ENCODE measurements around the gene SLC9A4.
A peak's percentile ranks its signal among the peaks of the same experiment; 100 is the strongest.

SLC9A4 gene, protein sequence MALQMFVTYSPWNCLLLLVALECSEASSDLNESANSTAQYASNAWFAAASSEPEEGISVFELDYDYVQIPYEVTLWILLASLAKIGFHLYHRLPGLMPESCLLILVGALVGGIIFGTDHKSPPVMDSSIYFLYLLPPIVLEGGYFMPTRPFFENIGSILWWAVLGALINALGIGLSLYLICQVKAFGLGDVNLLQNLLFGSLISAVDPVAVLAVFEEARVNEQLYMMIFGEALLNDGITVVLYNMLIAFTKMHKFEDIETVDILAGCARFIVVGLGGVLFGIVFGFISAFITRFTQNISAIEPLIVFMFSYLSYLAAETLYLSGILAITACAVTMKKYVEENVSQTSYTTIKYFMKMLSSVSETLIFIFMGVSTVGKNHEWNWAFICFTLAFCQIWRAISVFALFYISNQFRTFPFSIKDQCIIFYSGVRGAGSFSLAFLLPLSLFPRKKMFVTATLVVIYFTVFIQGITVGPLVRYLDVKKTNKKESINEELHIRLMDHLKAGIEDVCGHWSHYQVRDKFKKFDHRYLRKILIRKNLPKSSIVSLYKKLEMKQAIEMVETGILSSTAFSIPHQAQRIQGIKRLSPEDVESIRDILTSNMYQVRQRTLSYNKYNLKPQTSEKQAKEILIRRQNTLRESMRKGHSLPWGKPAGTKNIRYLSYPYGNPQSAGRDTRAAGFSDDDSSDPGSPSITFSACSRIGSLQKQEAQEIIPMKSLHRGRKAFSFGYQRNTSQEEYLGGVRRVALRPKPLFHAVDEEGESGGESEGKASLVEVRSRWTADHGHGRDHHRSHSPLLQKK

DNA sequence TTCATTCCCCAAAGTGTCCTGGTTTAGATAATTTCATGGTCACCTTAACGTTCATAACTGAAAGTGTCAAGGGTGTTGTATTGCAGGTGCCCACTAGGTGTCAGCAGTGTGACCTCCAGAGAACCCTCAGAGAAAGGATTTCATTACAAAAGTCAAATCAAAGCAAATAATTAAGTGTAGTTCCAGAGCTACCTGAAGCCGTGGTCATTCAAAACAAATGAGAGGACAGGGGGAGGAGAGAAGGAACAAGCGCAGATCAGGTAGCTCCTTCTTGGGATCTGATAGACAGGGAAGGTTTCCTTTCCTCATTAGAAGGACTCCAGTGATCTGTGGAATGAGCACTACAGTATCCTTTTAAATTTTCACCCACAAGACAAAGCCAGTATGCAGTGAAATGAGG lies at the start of gene SLC9A4:
Gene SLC9A4, plus strand, starts transcription at position 207 of the 400 bp plus-strand sequence. CDS start 534 bp downstream, outside the sequence.
- DNase-seq: peak; percentile 70
- H3K27ac Mint-ChIP-seq: no peak within 1 kb of the TSS
- no peaks in the 10 kb centered on the region for H3K4me1 Mint-ChIP-seq
- H3K9me3 Mint-ChIP-seq: peaks cover 9% of the 10 kb centered on the region
- CTCF ChIA-PET: interaction anchor here (0.7 to 3.2 kb wide), 21 partner anchors 11 to 497 kb away, joined by 3 to 22 read pairs (median 4); no protein-coding TSS in a partner anchor
- H3K27me3 Mint-ChIP-seq: peaks cover 34% of the 10 kb centered on the region
- no peak within 1 kb of the TSS for H3K4me3 Mint-ChIP-seq
- peaks cover 3% of the 10 kb centered on the region for H3K36me3 Mint-ChIP-seq

DNA sequence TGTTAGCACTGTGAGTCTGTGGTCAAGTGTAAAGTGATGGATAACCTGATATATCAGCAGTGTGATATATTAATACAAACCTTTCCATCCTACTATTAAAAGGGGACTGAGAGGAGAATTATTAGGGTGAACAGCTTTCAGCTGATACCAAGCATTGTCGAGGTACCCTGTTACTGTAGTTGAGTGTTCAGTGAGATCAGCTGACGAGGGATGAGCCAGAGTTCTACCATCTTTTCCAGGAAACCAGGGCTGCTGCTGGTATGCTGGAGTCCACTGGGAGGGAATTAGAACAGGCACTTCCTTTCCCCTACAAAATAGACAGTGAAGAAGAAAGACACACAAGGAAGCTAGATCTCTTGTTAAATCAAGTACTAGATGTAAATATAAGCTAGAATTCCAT lies 49.7 kb upstream of the SLC9A4 start:
- Mint-ChIP-seq H3K36me3 (peaks cover 37% of the 10 kb centered on the region), H3K4me3 (no peak overlapping the region), H3K9me3 (no peaks in the 10 kb centered on the region), H3K27me3 (no peaks in the 10 kb centered on the region), H3K27ac (no peak overlapping the region), H3K4me1 (peaks cover 77% of the 10 kb centered on the region)
- CTCF ChIA-PET: interaction anchor here (0.9 to 5.7 kb wide), 6 partner anchors 13 to 403 kb away, joined by 3 to 25 read pairs (median 4); partner anchors contain the start of gene IL18R1
- no peak for DNase-seq

DNA sequence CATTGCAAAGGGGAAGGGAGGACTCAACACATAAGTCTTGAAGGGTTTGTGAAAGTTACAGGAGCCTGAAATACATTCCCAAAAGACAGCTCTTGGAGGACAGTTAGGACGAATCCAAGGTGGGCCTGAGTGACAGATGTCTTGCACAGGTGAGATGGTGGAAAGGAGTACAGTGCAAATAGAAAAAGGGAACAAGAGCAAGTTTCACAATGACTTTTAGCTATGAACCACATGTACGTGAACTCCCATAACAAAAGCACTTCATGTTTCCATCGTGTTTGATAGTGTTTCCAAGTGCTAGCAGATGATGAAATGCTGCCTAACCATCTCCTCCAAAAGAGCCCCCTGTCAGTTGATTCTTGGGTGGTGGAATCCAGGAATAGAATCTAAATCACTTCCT lies 48.3 kb upstream of the SLC9A4 start:
- no peaks in the 10 kb centered on the region for H3K27me3 Mint-ChIP-seq
- no peak for DNase-seq

DNA sequence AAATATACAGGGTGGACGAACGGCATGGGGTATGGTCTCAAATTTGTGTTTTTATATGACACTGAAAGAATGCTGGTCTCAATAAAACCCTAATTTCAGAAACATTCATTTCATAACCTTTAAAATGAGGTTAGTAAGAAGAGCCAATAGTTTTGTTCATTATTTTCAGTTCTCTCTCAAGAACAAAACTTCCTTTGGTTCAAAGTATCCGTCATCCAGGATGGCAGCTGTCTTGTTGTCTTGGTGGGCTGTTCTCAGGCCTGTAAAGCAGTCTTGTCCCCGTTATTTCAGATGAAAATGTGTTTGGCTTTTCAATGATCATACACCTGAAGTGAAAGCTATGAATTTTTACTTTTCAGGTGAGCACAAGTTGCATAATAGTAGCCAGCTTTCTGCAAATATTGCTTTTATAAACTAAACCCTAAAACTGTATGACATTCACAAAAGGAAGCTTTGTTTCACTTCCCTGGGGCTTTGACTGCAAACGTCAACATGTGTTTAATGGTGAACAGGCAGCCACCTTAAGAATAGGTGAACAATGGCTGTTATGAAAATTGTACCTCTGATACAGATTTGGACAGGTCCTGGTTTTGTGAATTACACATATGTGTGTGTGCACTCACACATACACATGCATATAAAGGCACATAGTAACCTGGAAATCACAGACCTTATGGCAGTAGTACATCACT lies 47.4 kb upstream of the SLC9A4 start:
- Mint-ChIP-seq H3K27me3 (no peaks in the 10 kb centered on the region), H3K36me3 (peaks cover 52% of the 10 kb centered on the region), H3K4me1 (peaks cover 69% of the 10 kb centered on the region), H3K9me3 (peaks cover 4% of the 10 kb centered on the region), H3K27ac (no peak overlapping the region), H3K4me3 (no peak overlapping the region)
- DNase-seq: no peak
- CTCF ChIA-PET: interaction anchor here (1.1 to 5.7 kb wide), 3 partner anchors 9 to 70 kb away, joined by 3 to 25 read pairs (median 4); partner anchors contain the start of gene IL18R1

More for the DNA sequence above, 48.3 kb upstream of the SLC9A4 start:
- Mint-ChIP-seq H3K9me3 (peaks cover 3% of the 10 kb centered on the region), H3K4me1 (peaks cover 73% of the 10 kb centered on the region), H3K27ac (peak overlapping the region; percentile 11), H3K36me3 (peaks cover 47% of the 10 kb centered on the region), H3K4me3 (no peak overlapping the region)
- CTCF ChIA-PET: interaction anchor here (1.1 to 5.7 kb wide), 5 partner anchors 10 to 171 kb away, joined by 3 to 25 read pairs (median 4); partner anchors contain the start of gene IL18R1

DNA sequence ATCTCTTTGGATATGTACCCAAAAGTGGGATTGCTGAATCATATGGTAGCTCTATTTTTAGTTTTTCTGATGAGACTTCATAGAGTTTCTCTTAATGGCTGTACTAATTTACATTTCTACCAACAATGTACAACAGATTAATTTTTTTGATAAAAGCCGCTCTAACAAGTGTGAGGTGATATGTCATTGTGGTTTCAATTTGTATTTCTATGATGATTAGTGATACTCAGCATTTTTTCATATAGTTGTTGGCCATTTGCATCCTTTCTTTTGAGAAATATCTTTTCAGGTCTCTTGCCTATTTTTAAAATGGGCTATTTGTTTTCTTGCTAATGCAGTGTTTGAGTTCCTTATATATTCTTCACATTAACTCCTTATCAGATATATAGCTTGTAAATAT lies 45.8 kb upstream of the SLC9A4 start:
- H3K4me1 Mint-ChIP-seq: peaks cover 61% of the 10 kb centered on the region

DNA sequence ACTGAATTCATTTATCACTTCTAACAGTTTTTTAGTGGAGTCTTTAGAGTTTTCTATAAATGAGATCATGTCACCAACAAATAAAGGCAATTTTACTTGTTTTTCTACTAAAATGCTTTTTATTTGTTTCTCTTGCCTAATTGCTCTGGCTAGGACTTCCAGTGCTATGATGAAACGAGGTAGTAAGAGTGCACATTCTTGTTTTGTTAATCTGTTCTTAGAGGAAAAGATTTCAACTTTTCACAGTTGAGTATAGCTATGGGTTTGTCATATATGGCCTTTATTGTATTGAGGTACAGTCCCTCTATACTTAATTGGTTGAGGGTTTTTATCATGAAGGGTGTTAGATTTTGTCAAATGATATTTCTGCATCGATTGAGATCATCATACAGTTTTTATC lies 44.5 kb upstream of the SLC9A4 start:
- CTCF ChIA-PET: interaction anchor here (2.7 kb wide), 1 partner anchor 15 kb away, joined by 13 read pairs; no protein-coding TSS in a partner anchor
- H3K4me3 Mint-ChIP-seq: no peak overlapping the region
- no peak for DNase-seq
- peaks cover 49% of the 10 kb centered on the region for H3K4me1 Mint-ChIP-seq
- H3K36me3 Mint-ChIP-seq: peaks cover 42% of the 10 kb centered on the region
- no peak overlapping the region for H3K27ac Mint-ChIP-seq
- peaks cover 7% of the 10 kb centered on the region for H3K9me3 Mint-ChIP-seq
- H3K27me3 Mint-ChIP-seq: no peaks in the 10 kb centered on the region

More for the DNA sequence above, 45.8 kb upstream of the SLC9A4 start:
- no peaks in the 10 kb centered on the region for H3K27me3 Mint-ChIP-seq
- no peak overlapping the region for H3K27ac Mint-ChIP-seq
- DNase-seq: no peak
- H3K36me3 Mint-ChIP-seq: peaks cover 51% of the 10 kb centered on the region
- H3K4me3 Mint-ChIP-seq: no peak overlapping the region
- CTCF ChIA-PET: interaction anchor here (5.7 kb wide), 1 partner anchor 16 kb away, joined by 25 read pairs; no protein-coding TSS in a partner anchor
- peaks cover 7% of the 10 kb centered on the region for H3K9me3 Mint-ChIP-seq

DNA sequence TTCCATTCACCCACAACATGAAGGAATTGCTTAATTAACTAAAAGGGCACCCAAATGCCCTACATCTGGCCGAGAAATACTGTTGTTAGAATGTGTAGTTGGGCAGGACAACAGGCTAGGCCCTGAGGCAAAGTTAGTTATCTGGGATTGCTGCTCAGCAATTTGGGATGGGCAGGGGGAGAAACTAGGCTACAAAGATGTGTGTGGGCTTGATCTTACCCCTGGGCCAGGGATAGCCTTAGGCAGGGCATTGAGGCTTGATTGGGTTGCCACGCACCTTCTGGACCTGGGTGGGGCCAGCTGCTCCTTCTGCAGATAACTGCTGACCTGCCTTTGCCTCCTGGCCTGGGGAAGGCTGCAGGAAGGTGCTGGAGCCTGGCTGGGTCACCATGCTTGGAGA lies 40.6 kb upstream of the SLC9A4 start:
- Mint-ChIP-seq H3K9me3 (peaks cover 7% of the 10 kb centered on the region), H3K4me3 (no peak overlapping the region), H3K4me1 (peaks cover 44% of the 10 kb centered on the region), H3K27ac (no peak overlapping the region), H3K27me3 (no peaks in the 10 kb centered on the region), H3K36me3 (peaks cover 37% of the 10 kb centered on the region)
- CTCF ChIA-PET: no interaction called here
- DNase-seq: no peak

DNA sequence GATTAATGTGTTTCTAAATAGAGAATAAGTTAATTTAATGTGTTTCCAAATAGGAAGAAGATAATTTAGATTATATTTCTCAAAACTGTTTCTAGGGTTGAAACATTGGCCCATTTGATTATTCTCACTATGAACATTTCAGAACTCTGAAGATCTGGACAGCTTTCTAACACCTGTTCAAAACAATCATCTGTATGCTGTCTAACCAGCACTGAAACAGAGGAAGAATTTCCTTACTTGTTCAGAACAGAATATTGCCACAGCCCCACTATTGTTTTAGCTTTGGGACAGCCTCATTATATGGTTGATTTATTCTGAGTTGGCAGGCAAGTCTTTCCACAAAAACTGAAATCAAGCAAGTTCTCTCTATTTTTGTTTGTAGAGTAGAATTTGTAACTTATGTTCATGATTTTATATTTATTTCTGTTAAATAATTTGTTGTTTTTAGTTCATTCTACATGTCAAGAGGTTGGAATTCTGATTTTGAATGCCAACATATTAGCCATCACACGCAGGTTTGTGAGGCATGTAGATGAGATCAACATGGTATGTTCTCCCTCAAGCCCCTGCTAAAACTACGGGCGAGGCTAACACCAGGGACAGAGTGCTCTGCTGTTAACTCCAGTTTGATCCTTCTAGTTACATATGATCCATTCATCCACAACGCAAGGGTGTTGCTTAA lies 38.9 kb upstream of the SLC9A4 start:
- Mint-ChIP-seq H3K27ac (no peak overlapping the region), H3K27me3 (no peaks in the 10 kb centered on the region), H3K4me3 (no peak overlapping the region), H3K9me3 (peaks cover 5% of the 10 kb centered on the region), H3K36me3 (peaks cover 30% of the 10 kb centered on the region), H3K4me1 (peaks cover 41% of the 10 kb centered on the region)
- CTCF ChIA-PET: interaction anchor here (1.1 to 1.4 kb wide), 3 partner anchors 9 to 193 kb away, joined by 3 to 5 read pairs (median 4); no protein-coding TSS in a partner anchor
- no peak for DNase-seq

DNA sequence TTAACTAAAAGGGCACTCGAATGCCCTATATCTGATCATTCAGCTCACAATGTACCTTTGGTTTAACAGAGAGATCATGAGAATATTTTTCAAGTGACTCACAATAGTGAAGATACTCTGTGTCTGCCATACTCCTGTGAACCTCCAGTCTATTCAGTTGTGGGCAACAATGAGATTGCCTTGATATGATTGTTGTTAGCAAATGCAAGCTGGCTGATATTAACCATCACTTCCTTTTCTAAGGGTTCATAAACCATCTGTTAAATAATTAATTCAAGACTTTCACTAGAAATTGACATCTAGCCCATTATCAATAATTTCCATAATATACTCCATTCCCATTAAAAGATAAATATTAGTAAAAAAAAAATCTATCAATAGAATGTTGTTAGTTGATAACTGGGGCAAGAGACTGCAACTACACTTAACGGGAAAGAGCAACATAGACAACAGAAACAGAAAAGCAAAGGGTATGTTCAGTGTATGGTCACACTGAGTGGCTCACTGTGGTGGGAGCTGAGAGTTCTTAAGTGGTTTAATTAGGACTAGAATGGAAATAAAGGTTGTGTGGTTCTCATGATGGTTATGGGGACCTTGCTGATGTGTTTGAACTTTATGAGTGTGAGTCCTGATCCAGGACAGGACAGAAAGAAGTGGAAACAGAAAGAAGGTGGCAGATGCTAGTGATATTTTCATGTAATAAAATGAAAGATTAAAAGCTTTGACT lies 38.2 kb upstream of the SLC9A4 start:
- H3K36me3 Mint-ChIP-seq: peaks cover 23% of the 10 kb centered on the region
- peaks cover 34% of the 10 kb centered on the region for H3K4me1 Mint-ChIP-seq
- CTCF ChIA-PET: interaction anchor here (0.6 to 1.4 kb wide), 4 partner anchors 8 to 551 kb away, joined by 3 to 6 read pairs (median 4); no protein-coding TSS in a partner anchor
- DNase-seq: no peak
- H3K27ac Mint-ChIP-seq: no peak overlapping the region
- peaks cover 5% of the 10 kb centered on the region for H3K9me3 Mint-ChIP-seq
- no peaks in the 10 kb centered on the region for H3K27me3 Mint-ChIP-seq
- H3K4me3 Mint-ChIP-seq: no peak overlapping the region

DNA sequence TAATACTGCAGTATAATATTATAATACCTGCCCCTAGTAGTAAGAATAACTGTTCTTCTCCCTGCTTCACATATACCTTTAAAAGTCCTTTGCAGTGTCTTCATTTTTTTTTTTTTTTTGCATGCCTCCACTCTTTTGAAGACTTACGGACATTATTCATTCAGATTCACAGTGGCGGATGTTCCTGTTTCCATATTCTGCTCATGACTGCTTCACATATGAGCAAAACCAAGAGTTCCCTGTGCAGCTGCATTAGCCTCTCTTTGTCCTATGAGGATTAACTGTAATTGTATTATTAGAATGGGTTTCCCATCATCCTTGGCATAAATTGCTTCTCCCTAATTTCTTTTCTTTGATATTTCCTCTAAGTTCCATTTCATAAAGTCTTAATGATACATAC lies 37.3 kb upstream of the SLC9A4 start:
- Mint-ChIP-seq H3K27ac (no peak overlapping the region), H3K9me3 (peaks cover 3% of the 10 kb centered on the region), H3K27me3 (no peaks in the 10 kb centered on the region), H3K4me1 (peaks cover 28% of the 10 kb centered on the region), H3K4me3 (no peak overlapping the region), H3K36me3 (peaks cover 19% of the 10 kb centered on the region)
- DNase-seq: no peak
- CTCF ChIA-PET: interaction anchor here (1.1 to 1.4 kb wide), 2 partner anchors 11 to 552 kb away, joined by 3 to 4 read pairs; no protein-coding TSS in a partner anchor

DNA sequence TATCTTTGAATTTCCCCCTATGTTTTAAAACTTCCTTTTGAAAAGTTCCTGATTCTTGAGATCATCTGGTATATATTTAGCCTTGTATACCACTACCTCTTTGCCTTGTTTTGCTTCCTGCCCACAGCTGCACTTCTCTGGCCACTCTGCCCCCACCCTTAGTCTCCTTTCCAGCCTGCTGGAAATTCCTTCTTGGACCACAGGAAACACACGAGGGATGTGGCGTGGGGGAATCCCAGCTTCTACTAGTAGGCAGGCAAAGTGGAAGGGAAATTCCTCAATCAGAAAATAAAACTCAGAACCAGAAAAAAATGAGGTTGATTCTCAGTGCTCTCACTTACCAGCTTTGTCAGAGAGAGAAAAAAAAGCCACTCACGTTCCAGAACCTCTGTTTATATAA lies 36.7 kb upstream of the SLC9A4 start:
- Mint-ChIP-seq H3K4me1 (peaks cover 24% of the 10 kb centered on the region), H3K9me3 (peaks cover 2% of the 10 kb centered on the region), H3K27ac (no peak overlapping the region), H3K4me3 (no peak overlapping the region), H3K27me3 (no peaks in the 10 kb centered on the region), H3K36me3 (peaks cover 15% of the 10 kb centered on the region)
- no peak for DNase-seq
- CTCF ChIA-PET: interaction anchor here (1.0 to 1.7 kb wide), 4 partner anchors 12 to 416 kb away, joined by 3 to 5 read pairs (median 4); partner anchors contain the start of gene IL18R1

DNA sequence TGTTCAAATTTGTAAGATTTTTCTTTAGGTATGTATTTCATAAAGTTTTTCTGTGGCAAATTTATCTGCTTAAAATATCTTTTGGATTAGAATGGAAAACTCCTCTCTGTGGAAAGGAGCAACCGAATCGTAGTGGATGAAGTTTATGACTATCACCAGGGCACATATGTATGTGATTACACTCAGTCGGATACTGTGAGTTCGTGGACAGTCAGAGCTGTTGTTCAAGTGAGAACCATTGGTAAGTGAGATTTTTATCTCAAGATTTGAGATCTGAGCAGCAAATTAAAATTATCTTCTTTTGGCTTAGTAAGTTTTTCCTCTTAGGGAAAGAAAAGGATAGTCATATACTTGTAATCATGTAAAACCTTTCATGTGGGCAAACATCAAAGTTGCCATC lies 35.9 kb upstream of the SLC9A4 start:
- Mint-ChIP-seq H3K36me3 (peaks cover 10% of the 10 kb centered on the region), H3K27ac (no peak overlapping the region), H3K4me1 (peaks cover 22% of the 10 kb centered on the region), H3K27me3 (no peaks in the 10 kb centered on the region), H3K4me3 (no peak overlapping the region), H3K9me3 (no peaks in the 10 kb centered on the region)
- CTCF ChIA-PET: interaction anchor here (1.0 to 1.7 kb wide), 4 partner anchors 13 to 417 kb away, joined by 3 to 5 read pairs (median 4); partner anchors contain the start of gene IL18R1
- no peak for DNase-seq
